Fibroblast of villous mesenchyme (primary cell): ENCODE results near the gene TBC1D22A. TPM values are rescaled to one million over a fixed set of nuclear protein-coding genes. Genes with fewer than 3 reads are reported as not detected.

Experiments used
- DNase-seq: peaks from one replicate; pipeline ENCODE4 v3.0.0-alpha.2; 2010; ENCODE audit warnings: low read depth
- H3K4me3 ChIP-seq: 2 replicates; pipeline ENCODE4 v1.5.1; 2011; ENCODE audit warnings: low read depth, mild to moderate bottlenecking, low read length
- total RNA-seq: library from RNA; depleted of rRNA; stranded (reverse); fragments of >200 nt; gene quantifications from 2 replicates; pipeline ENCODE4 v1.2.3, GENCODE V29; 2012
- TF ChIP-seq, protein P1 (sequence below): IDR thresholded peaks from 2 replicates; pipeline ENCODE4 v1.5.1; 2012; ENCODE audit warnings: low read depth, mild to moderate bottlenecking, low read length; ENCODE audit not compliant: insufficient read depth

TBC1D22A gene
- total RNA-seq, 1 donor, result 12.5 TPM

DNA sequence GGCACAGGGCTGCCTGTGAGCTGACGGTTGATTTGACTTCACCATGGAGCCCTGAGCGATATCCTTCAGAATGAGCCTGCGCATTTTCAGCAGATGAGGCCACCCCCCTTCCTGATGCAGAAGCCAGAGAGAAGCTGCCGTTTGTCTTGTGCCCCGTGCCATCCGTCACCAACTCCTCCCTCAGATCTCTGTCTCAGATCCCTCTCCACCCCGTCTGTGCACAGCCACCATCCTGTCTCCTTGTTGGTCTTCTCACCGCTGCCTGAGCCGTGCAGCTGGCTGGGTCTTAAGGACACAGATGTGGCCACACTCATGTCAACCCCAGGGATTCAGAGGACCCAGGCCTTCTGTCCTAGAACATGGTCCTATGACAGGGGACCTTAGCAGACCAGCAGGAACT lies 293.9 kb downstream of the TBC1D22A start:
- TF ChIP-seq, protein P1, sequence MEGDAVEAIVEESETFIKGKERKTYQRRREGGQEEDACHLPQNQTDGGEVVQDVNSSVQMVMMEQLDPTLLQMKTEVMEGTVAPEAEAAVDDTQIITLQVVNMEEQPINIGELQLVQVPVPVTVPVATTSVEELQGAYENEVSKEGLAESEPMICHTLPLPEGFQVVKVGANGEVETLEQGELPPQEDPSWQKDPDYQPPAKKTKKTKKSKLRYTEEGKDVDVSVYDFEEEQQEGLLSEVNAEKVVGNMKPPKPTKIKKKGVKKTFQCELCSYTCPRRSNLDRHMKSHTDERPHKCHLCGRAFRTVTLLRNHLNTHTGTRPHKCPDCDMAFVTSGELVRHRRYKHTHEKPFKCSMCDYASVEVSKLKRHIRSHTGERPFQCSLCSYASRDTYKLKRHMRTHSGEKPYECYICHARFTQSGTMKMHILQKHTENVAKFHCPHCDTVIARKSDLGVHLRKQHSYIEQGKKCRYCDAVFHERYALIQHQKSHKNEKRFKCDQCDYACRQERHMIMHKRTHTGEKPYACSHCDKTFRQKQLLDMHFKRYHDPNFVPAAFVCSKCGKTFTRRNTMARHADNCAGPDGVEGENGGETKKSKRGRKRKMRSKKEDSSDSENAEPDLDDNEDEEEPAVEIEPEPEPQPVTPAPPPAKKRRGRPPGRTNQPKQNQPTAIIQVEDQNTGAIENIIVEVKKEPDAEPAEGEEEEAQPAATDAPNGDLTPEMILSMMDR, result no peak
- H3K4me3 ChIP-seq, result no peak overlapping the region
- DNase-seq, result no peak

- H3K4me3 ChIP-seq, result no peak overlapping the region
- DNase-seq, result no peak
- TF ChIP-seq, protein P1, result no peak
These were observed 294.5 kb downstream of the TBC1D22A start for GRCh38 chr22:47056776-47057470.

- TF ChIP-seq, protein P1, result no peak
- H3K4me3 ChIP-seq, result no peak overlapping the region
- DNase-seq, result no peak
These were observed 295.6 kb downstream of the TBC1D22A start for GRCh38 chr22:47057916-47058585.

GRCh38 chr22:47059076-47059475 lies 296.6 kb downstream of the TBC1D22A start:
- no peak for DNase-seq
- TF ChIP-seq, protein P1, result no peak
- no peak overlapping the region for H3K4me3 ChIP-seq

GRCh38 chr22:47059701-47060161 lies 297.3 kb downstream of the TBC1D22A start:
- DNase-seq, result peak; percentile 23
- no peak overlapping the region for H3K4me3 ChIP-seq
- TF ChIP-seq, protein P1, result no peak

DNA sequence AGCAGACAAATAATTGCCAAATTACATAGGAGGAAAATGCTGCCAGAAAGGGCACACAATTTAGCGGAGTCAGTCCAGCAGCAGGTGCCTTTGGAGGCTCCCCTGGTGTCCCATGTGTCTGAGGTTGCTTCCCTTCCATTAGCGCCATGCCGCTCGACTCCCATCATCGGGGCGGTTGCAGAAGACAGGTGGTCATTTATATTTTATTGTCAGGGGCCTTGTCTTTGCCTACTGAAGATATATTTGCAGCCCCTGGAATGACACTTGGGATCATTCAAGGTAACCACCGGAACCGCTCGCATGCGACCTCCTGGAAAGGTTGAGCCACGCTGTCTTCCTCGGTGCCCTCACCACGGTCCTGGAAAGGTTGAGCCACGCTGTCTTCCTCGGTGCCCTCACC lies 298.3 kb downstream of the TBC1D22A start:
- no peak for DNase-seq
- no peak overlapping the region for H3K4me3 ChIP-seq
- TF ChIP-seq, protein P1, result no peak
